Endothelial cell of umbilical vein (primary cell): ENCODE results near the gene HIC2. TPM values are rescaled to one million over a fixed set of nuclear protein-coding genes. Genes with fewer than 3 reads are reported as not detected.

Experiments
- BruUV-seq: library from RNA; stranded (reverse); fragments of 400-500 nt; replicated peaks from 2 replicates; lab custom pipeline; 2021; lab: Mats Ljungman, UMichigan
- CTCF ChIA-PET: fragments of 300-600, 350-600 bp; sonication (Branson Sonifier 250); formaldehyde crosslinking; loops from one replicate; lab custom pipeline; 2021; ENCODE audit warnings: antibody characterized with exemption, inconsistent platforms; lab: Charles Lee
- POLR2A ChIA-PET: fragments of 300-600, 350-600 bp; sonication (Branson Sonifier 250); formaldehyde crosslinking; loops from one replicate; lab custom pipeline; 2021; ENCODE audit warnings: antibody characterized with exemption, inconsistent platforms; lab: Charles Lee
- DNase-seq: peaks from one replicate; pipeline ENCODE4 v3.0.0-alpha.2; 2011; ENCODE audit warnings: low read depth, low spot score
- FAIRE-seq: peaks from 2 replicates; lab custom pipeline; 2011; peaks lifted over from hg19 to GRCh38; lab: Jason Lieb, UNC
- H2AFZ ChIP-seq: 2 replicates; pipeline ENCODE4 v1.6.0; 2012; ENCODE audit warnings: low read depth, low read length, control low read depth, inconsistent platforms
- H3K27ac ChIP-seq: 2 replicates; pipeline ENCODE4 v1.5.1; 2011; ENCODE audit warnings: low read depth, mild to moderate bottlenecking, control low read depth, low read length, moderate library complexity; ENCODE audit not compliant: insufficient read depth
- H3K27me3 ChIP-seq, 2 experiments: 2 replicates each; pipeline versions ENCODE4 v1.6.0 to v1.6.1; 2011; ENCODE audit warnings: low read length in 2 of 2, mixed read lengths in 1 of 2; ENCODE audit not compliant: control insufficient read depth in 2 of 2, insufficient read depth in 2 of 2
- H3K36me3 ChIP-seq, 2 experiments: 2 replicates in 1 of 2; 3 replicates in 1 of 2; pipeline ENCODE4 v1.5.1; 2011; ENCODE audit warnings: low read length in 2 of 2, mild to moderate bottlenecking in 1 of 2, moderate library complexity in 1 of 2; ENCODE audit not compliant: control insufficient read depth in 2 of 2, insufficient read depth in 2 of 2; ENCODE audit errors: extremely low read depth in 1 of 2
- H3K4me1 ChIP-seq: 3 replicates; pipeline ENCODE4 v1.5.1; 2011; ENCODE audit warnings: mild to moderate bottlenecking, low read length; ENCODE audit not compliant: control insufficient read depth, insufficient read depth; ENCODE audit errors: extremely low read depth
- H3K4me2 ChIP-seq: 2 replicates; pipeline ENCODE4 v1.6.1; 2011; ENCODE audit warnings: low read length, control low read depth, mixed read lengths; ENCODE audit not compliant: insufficient read depth
- H3K4me3 ChIP-seq, 3 experiments: fragments of 200-600 bp in 1 of 3; sonication (generic), shearing (Covaris generic) in 1 of 3; replicated peaks in 1 of 3; 2 replicates each; pipeline ENCODE4 v1.5.1; 2011 to 2016; ENCODE audit warnings: control low read depth in 3 of 3, low read length in 3 of 3, mild to moderate bottlenecking in 2 of 3, inconsistent platforms in 1 of 3, low read depth in 1 of 3, moderate library complexity in 1 of 3; ENCODE audit not compliant: insufficient read depth in 1 of 3
- H3K79me2 ChIP-seq: 2 replicates; pipeline ENCODE4 v1.6.0; 2012; ENCODE audit warnings: low read length, inconsistent platforms; ENCODE audit not compliant: control insufficient read depth, insufficient read depth
- H3K9ac ChIP-seq: replicated peaks from 2 replicates; pipeline ENCODE3; 2011; ENCODE audit warnings: low read length, control low read depth; ENCODE audit not compliant: insufficient read depth; ENCODE audit errors: extremely low read depth
- H3K9me1 ChIP-seq: replicated peaks from 3 replicates; pipeline ENCODE4 v1.6.0; 2011; ENCODE audit warnings: mild to moderate bottlenecking, low read length; ENCODE audit not compliant: control insufficient read depth, insufficient read depth; ENCODE audit errors: extremely low read depth
- H3K9me3 ChIP-seq: replicated peaks from 2 replicates; pipeline ENCODE4 v1.5.1; 2012; ENCODE audit warnings: low read length, inconsistent platforms; ENCODE audit not compliant: control insufficient read depth, insufficient read depth
- H4K20me1 ChIP-seq: replicated peaks from 2 replicates; pipeline ENCODE3; 2011; ENCODE audit warnings: mild to moderate bottlenecking, low read length; ENCODE audit not compliant: control insufficient read depth, insufficient read depth; ENCODE audit errors: extremely low read depth
- CTCF ChIP-seq, 2 donors: IDR thresholded peaks; 1 replicate in 1 of 2; 2 replicates in 1 of 2; pipeline ENCODE4 v1.5.1; 2011; ENCODE audit warnings: low read length in 2 of 2, mild to moderate bottlenecking in 2 of 2, moderate library complexity in 2 of 2, control low read depth in 1 of 2, inconsistent platforms in 1 of 2, low read depth in 1 of 2; ENCODE audit not compliant: insufficient read depth in 1 of 2; ENCODE audit errors: extremely low read depth in 1 of 2
- EZH2 ChIP-seq: IDR thresholded peaks from 2 replicates; pipeline ENCODE4 v1.6.1; 2012; ENCODE audit warnings: borderline replicate concordance, low read depth, mild to moderate bottlenecking, moderate library complexity, low read length, inconsistent platforms; ENCODE audit not compliant: severe bottlenecking
- FOS ChIP-seq: IDR thresholded peaks from 2 replicates; pipeline ENCODE4 v1.6.1; 2011; ENCODE audit warnings: mild to moderate bottlenecking, low read length, moderate library complexity, borderline replicate concordance; ENCODE audit not compliant: insufficient read depth
- GATA2 ChIP-seq: IDR thresholded peaks from 2 replicates; pipeline ENCODE4 v1.7.0; 2011; ENCODE audit warnings: low read depth, mild to moderate bottlenecking, moderate library complexity, mixed read lengths, low read length; ENCODE audit not compliant: insufficient read length, insufficient read depth
- JUN ChIP-seq: IDR thresholded peaks from 2 replicates; pipeline ENCODE4 v1.6.1; 2011; ENCODE audit warnings: borderline replicate concordance, low read depth; ENCODE audit not compliant: insufficient read length, insufficient read depth
- MAX ChIP-seq: IDR thresholded peaks from 2 replicates; pipeline ENCODE4 v1.6.1; 2011; ENCODE audit not compliant: insufficient read depth, insufficient read length
- MYC ChIP-seq: IDR thresholded peaks from one replicate; pipeline ENCODE4 v1.6.1; 2011; ENCODE audit warnings: mild to moderate bottlenecking, low read depth, low read length
- POLR2A ChIP-seq: IDR thresholded peaks from 2 replicates; pipeline ENCODE4 v1.6.1; 2012; ENCODE audit warnings: low read depth, mild to moderate bottlenecking, control low read depth, low read length
- POLR2AphosphoS5 ChIP-seq: IDR thresholded peaks from 2 replicates; pipeline ENCODE4 v1.6.1; 2012; ENCODE audit warnings: low read depth, mild to moderate bottlenecking, control low read depth, low read length, moderate library complexity; ENCODE audit not compliant: insufficient read depth
- dilution Hi-C: fragments of 300-500 bp; cut with MboI; formaldehyde crosslinking; loops from one replicate; pipeline ENCODE4 v1.15.0; 2019; ENCODE audit warnings: low sequenced_read_pairs; ENCODE audit not compliant: extremely low pct_ligation_motif_present
- intact Hi-C: fragments of 100-400 bp; cut with micrococcal nuclease; formaldehyde crosslinking; loops from one replicate; pipeline ENCODE4 v1.10.0; 2022
- polyA plus RNA-seq, 4 experiments: library from polyadenylated mRNA; depleted of rRNA in 3 of 4; stranded (reverse) in 3 of 4; unstranded in 1 of 4; fragments of >200 nt; gene quantifications; 2 replicates each; pipeline versions ENCODE4 v1.2.1 to v1.2.3, GENCODE V29; 2011 to 2012; ENCODE audit warnings: missing spikeins in 1 of 4
- total RNA-seq: library from RNA; stranded (reverse); gene quantifications from 2 replicates; pipeline ENCODE4 v1.2.3, GENCODE V29; 2021

The HIC2 gene
- total and polyA plus RNA-seq, 2 donors (not counting 3 experiments of a cell fraction or from before 2014, with no cell fraction given), result 1.9 to 4.9 TPM

- no TSS peak for BruUV-seq
- no peaks in the 10 kb centered on the region for H3K79me2 ChIP-seq
- ChIA-PET POLR2A (no interaction called here), CTCF (no interaction called here)
- H3K4me2 ChIP-seq, result no peak overlapping the region
- H3K4me1 ChIP-seq, result no peaks in the 10 kb centered on the region
- H2AFZ ChIP-seq, result no peak overlapping the region
- H3K4me3 ChIP-seq, result no peak overlapping the region
- DNase-seq (no peak), FAIRE-seq (no peak)
- H3K36me3 ChIP-seq, result peaks cover 0 to 9% of the 10 kb centered on the region in 2 experiments
- TF ChIP-seq FOS (no peak), MAX (no peak), POLR2A (no peak), EZH2 (no peak), GATA2 (no peak), CTCF (IDR thresholded peaks at IDR 0.05; ENCODE audit: extremely low read depth in 1 of 2, insufficient read depth in 1 of 2, low read depth in 1 of 2, low read length in 2 of 2) (no peak), JUN (no peak), POLR2AphosphoS5 (no peak), MYC (no peak)
- no peak overlapping the region for H3K27ac ChIP-seq
- no peaks in the 10 kb centered on the region for H4K20me1 ChIP-seq
- no peaks in the 10 kb centered on the region for H3K9me1 ChIP-seq
- intact Hi-C loops, result no loop called here
- no peaks in the 10 kb centered on the region for H3K27me3 ChIP-seq
- H3K9ac ChIP-seq, result no peak overlapping the region
- dilution Hi-C loops, result no loop called here
- H3K9me3 ChIP-seq, result no peaks in the 10 kb centered on the region
Observed at GRCh38 chr22:21446128-21446826, 29.1 kb downstream of the HIC2 start.
